Stomach smooth muscle (tissue), 2 donors: ENCODE measurements around the gene NCBP2L.

Experiments used
- H3K27ac ChIP-seq: one replicate; pipeline ENCODE4 v1.7.0; 2013; ENCODE audit warnings: mild to moderate bottlenecking, low read length, inconsistent platforms
- H3K27me3 ChIP-seq, 2 donors: one replicate each; pipeline ENCODE4 v1.7.0; 2013; ENCODE audit warnings: low read length in 2 of 2; ENCODE audit not compliant: insufficient read depth in 2 of 2, control insufficient read depth in 1 of 2
- H3K36me3 ChIP-seq, 2 donors: one replicate each; pipeline ENCODE4 v1.7.0; 2013; ENCODE audit warnings: low read length in 2 of 2; ENCODE audit not compliant: control insufficient read depth in 2 of 2, insufficient read depth in 2 of 2
- H3K4me1 ChIP-seq: one replicate; pipeline ENCODE4 v1.7.0; 2013; ENCODE audit warnings: low read length; ENCODE audit not compliant: control insufficient read depth, insufficient read depth
- H3K4me3 ChIP-seq, 2 donors: one replicate each; pipeline ENCODE4 v1.7.0; 2013; ENCODE audit warnings: low read length in 2 of 2
- H3K9ac ChIP-seq, 2 donors: one replicate each; pipeline ENCODE4 v1.7.0; 2013; ENCODE audit warnings: low read length in 2 of 2, mild to moderate bottlenecking in 1 of 2
- H3K9me3 ChIP-seq, 2 donors: one replicate each; pipeline ENCODE4 v1.7.0; 2013; ENCODE audit warnings: low read length in 2 of 2; ENCODE audit not compliant: control insufficient read depth in 2 of 2
- donor health status: healthy.
- donor health status: Pancreatic carcinoma.

Gene NCBP2L

GRCh38 chrX:107769581-107770317 is 7.8 kb upstream of the NCBP2L start:
- no peak overlapping the region for H3K4me3 ChIP-seq
- H3K27ac ChIP-seq, result no peak overlapping the region
- peaks cover 18% of the 10 kb centered on the region for H3K4me1 ChIP-seq
- peaks cover 0 to 22% of the 10 kb centered on the region in 2 donors for H3K27me3 ChIP-seq
- H3K36me3 ChIP-seq, result no peaks in the 10 kb centered on the region
- no peak overlapping the region for H3K9ac ChIP-seq
- H3K9me3 ChIP-seq, result no peaks in the 10 kb centered on the region

DNA sequence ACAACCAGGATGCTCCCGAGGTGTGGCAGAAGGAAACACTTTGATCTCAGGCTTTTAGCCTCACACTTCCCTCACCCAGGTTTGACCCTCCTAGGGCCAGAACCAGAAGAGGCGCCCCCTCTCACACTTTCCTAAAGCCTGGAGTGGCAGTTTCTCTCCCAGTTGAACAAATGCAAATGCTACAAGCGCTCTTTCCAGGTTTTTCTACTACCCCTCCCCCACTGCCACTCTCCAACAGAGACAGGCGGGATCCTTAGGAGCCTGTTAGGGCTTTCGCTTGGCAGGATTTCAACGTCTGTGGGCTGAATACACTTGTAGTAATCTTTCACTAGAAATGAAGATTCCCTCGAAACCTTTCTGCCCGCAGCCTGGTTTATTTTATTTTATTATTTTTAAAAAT is 4.3 kb upstream of the NCBP2L start:
- Histone ChIP-seq H3K27ac (peak overlapping the region; percentile 31), H3K36me3 (no peaks in the 10 kb centered on the region), H3K9me3 (no peaks in the 10 kb centered on the region), H3K9ac (no peak overlapping the region), H3K27me3 (peaks cover 0 to 18% of the 10 kb centered on the region in 2 donors), H3K4me3 (no peak overlapping the region), H3K4me1 (peaks cover 16% of the 10 kb centered on the region)

DNA sequence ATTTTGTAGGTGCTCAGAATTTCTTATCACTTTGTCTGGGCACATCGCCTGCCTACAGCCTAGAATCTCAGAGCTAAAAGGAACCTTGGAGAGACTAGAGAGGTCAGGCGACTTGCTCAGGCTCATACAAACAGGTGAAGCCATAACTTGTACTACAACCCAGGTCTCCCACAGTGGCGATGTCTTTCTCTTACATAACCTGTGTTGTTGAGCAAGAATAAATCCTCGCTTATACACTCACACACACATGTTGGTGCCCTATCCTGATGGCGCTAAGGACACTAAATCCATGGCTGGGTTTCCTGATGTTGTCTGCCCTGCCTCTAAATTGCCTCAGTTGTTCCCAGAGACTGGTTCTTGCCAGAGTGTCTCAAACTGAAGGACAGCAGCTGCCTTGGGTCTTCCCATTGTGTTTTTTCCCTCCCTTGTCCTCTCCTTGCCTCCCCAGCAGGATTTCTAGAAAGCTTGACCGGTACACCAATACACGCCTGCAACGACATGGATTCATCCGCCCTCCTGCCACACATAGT is 3.6 kb upstream of the NCBP2L start:
- H3K27me3 ChIP-seq, result peaks cover 0 to 12% of the 10 kb centered on the region in 2 donors
- no peaks in the 10 kb centered on the region for H3K36me3 ChIP-seq
- peak overlapping the region; percentile 40 to 78 for H3K4me3 ChIP-seq
- H3K9me3 ChIP-seq, result no peaks in the 10 kb centered on the region
- peak overlapping the region; percentile 21 to 27 for H3K9ac ChIP-seq
- H3K4me1 ChIP-seq, result peaks cover 16% of the 10 kb centered on the region
- peak overlapping the region; percentile 31 for H3K27ac ChIP-seq

- H3K9me3 ChIP-seq, result no peaks in the 10 kb centered on the region
- H3K4me3 ChIP-seq, result peak overlapping the region; percentile 70 to 78
- H3K9ac ChIP-seq, result peak overlapping the region; percentile 53 to 62
- H3K36me3 ChIP-seq, result no peaks in the 10 kb centered on the region
- H3K27me3 ChIP-seq, result peaks cover 0 to 12% of the 10 kb centered on the region in 2 donors
- H3K27ac ChIP-seq, result peak overlapping the region; percentile 76
- H3K4me1 ChIP-seq, result peaks cover 16% of the 10 kb centered on the region
Observed at GRCh38 chrX:107775000-107775733, 2.4 kb upstream of the NCBP2L start.

DNA sequence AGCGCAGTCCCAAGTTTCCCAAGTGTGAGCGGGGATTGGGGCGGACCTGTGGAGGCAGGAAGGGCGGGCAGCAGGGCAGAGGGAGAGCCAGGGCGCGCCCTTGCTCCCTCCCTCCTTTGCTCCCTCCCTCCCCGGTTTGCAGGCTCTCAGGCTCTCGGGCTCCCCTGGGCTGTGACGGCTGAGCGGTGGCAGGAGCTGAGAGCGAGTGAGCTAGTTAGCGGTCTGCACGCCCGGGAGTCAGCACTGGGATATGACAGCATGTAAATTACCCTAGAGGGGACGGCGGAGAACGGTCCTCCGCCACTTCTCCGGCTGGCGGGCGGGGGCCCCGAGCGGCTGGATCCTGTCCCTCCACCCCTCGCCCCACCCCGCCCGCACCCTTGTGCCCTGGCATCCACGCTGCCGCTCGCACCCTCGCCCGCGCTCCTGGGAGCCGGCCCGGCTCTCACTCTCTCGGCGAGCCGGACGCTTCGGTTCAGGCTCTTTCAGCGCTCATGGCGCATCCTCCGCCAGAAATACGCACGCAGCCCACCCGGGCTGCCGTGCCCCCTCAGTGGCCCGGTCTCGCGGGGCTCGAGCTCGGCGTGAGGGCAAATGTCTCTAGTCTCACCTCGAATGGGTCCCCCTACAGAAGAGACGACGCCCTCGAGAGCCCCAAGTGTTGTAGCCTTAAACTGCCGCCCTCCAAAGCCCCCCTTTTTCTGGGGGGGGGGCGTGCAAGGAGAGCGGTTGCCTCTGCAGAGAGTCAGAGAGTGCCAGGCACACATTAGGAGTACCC is 1.6 kb upstream of the NCBP2L start, which contains the start of gene TSC22D3:
TSC22D3 (minus strand) TSS at position 54 of the 778 bp plus-strand sequence. CDS start 368 bp downstream, outside the sequence.
- Histone ChIP-seq H3K27ac (peak within 1 kb of the TSS; percentile 76), H3K9ac (peak within 1 kb of the TSS; percentile 53 to 62)

DNA sequence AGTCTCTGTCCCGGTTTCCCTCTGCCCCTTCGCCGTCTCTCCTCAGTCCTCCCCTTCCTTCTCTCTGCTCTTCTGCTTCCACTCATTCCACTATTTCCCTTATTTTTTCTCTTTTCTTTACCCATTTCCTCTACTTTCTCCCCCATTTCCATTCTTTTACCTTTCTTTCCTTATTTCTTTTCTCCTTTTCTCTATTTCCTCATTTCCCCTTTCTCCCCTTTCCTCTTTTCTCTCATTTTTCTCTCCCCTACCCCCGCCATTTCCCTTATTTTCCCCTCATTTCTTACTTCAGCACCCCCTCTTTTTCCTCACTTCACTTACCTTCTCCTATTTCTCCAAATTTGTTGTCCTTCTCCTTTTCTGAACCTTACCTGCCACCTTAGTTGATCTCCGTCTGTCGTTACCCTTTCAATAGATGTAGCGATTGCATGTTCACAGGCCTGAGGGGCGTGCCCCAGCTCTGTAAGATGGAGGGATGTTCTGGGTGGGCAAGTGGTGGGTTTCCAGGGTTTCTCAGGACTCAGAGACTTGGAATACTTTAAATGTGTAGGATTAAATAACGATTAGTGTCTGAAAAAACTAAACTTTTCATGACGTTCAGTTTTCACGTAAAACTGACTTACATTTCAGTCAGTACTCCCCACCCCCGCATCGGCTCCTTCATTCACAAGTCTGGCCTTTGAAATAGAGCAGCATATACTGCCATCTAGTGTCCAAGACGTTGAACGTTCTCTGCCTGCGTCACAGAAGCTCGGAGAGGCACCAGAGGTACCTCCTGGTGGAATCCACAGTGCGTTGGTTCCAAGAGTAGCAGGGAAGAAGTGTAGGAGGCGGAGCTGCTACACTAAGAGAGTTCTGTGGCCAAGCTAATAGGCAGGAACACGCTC is 641 bp upstream of the NCBP2L start:
- no peaks in the 10 kb centered on the region for H3K36me3 ChIP-seq
- H3K4me1 ChIP-seq, result peaks cover 16% of the 10 kb centered on the region
- H3K9me3 ChIP-seq, result no peaks in the 10 kb centered on the region
- H3K4me3 ChIP-seq, result peak overlapping the region; percentile 70 to 78
- H3K27ac ChIP-seq, result peak overlapping the region; percentile 76
- peaks cover 0 to 12% of the 10 kb centered on the region in 2 donors for H3K27me3 ChIP-seq
- H3K9ac ChIP-seq, result peak overlapping the region; percentile 41 to 58

More for the DNA sequence above, 1.6 kb upstream of the NCBP2L start, which contains the start of gene TSC22D3:
- Histone ChIP-seq H3K36me3 (no peaks in the 10 kb centered on the region), H3K27me3 (peaks cover 0 to 12% of the 10 kb centered on the region in 2 donors), H3K4me1 (peaks cover 16% of the 10 kb centered on the region), H3K9me3 (no peaks in the 10 kb centered on the region), H3K4me3 (peak within 1 kb of the TSS; percentile 70 to 78)

GRCh38 chrX:107780525-107780924 is 3.0 kb downstream of the NCBP2L start:
- H3K4me1 ChIP-seq, result peaks cover 8% of the 10 kb centered on the region
- peaks cover 0 to 7% of the 10 kb centered on the region in 2 donors for H3K27me3 ChIP-seq
- H3K36me3 ChIP-seq, result no peaks in the 10 kb centered on the region
- H3K9me3 ChIP-seq, result no peaks in the 10 kb centered on the region
- no peak overlapping the region for H3K9ac ChIP-seq
- no peak overlapping the region for H3K4me3 ChIP-seq
- H3K27ac ChIP-seq, result no peak overlapping the region

DNA sequence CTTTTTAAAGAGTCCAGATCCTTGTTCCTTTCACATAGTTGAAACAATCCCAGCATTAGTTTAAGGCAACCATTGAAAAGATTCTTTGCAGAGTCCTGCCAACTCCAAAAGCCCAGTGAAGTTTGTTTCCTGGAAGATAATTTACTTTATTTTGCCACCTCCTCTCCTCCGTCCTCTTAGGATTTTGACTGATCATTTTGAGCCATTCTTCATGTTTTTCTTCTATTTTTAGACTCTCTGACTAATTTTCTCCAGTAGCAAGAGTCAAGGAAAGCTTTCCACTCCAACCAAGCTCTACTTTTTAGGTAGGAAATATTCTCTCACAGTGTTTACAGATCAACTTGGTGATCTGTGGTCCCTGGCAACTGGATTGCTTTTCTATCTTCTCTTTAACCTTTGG is 10.3 kb downstream of the NCBP2L start:
- Histone ChIP-seq H3K27ac (no peak overlapping the region), H3K27me3 (peaks cover 0 to 4% of the 10 kb centered on the region in 2 donors), H3K9ac (no peak overlapping the region), H3K9me3 (no peaks in the 10 kb centered on the region), H3K36me3 (no peaks in the 10 kb centered on the region), H3K4me3 (no peak overlapping the region), H3K4me1 (peaks cover 2% of the 10 kb centered on the region)

- Histone ChIP-seq H3K9ac (no peak overlapping the region), H3K27me3 (peaks cover 0 to 2% of the 10 kb centered on the region in 2 donors), H3K4me1 (no peaks in the 10 kb centered on the region), H3K4me3 (no peak overlapping the region), H3K27ac (no peak overlapping the region), H3K9me3 (peaks cover 0 to 7% of the 10 kb centered on the region in 2 donors), H3K36me3 (no peaks in the 10 kb centered on the region)
Observed at GRCh38 chrX:107804427-107804826, 26.9 kb downstream of the NCBP2L start.
